GM10266 (cell line): ENCODE results near the gene PTRH2.

ENCODE experiments used
- DNase-seq: peaks from one replicate; pipeline ENCODE4 v3.0.0; 2012; ENCODE audit errors: extremely low spot score
- TF ChIP-seq, protein P1 (sequence below): IDR thresholded peaks from 2 replicates; pipeline ENCODE4 v1.5.1; 2012; ENCODE audit warnings: mild to moderate bottlenecking, low read depth; ENCODE audit not compliant: control insufficient read depth, insufficient read depth; ENCODE audit errors: missing control alignments

PTRH2 gene

DNA sequence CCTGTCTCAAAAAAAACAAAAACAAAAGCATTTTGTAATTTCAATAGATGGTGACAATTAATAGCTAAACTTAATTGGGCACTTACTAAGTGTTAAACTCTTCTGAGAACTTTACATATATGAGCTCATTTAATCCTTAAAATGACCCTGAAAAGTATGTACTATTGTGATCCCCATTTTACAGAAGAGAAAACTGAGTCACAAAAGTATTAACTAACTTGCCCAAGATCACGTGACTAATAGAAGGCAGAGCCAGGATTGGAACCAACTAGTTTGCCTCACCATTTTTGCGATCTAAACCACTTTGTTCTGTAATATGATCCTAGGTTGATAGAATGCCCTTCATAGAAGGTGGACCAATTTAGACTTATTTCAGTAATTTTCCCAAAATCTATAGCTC, 26.5 kb upstream of the PTRH2 start:
- TF ChIP-seq, protein P1, sequence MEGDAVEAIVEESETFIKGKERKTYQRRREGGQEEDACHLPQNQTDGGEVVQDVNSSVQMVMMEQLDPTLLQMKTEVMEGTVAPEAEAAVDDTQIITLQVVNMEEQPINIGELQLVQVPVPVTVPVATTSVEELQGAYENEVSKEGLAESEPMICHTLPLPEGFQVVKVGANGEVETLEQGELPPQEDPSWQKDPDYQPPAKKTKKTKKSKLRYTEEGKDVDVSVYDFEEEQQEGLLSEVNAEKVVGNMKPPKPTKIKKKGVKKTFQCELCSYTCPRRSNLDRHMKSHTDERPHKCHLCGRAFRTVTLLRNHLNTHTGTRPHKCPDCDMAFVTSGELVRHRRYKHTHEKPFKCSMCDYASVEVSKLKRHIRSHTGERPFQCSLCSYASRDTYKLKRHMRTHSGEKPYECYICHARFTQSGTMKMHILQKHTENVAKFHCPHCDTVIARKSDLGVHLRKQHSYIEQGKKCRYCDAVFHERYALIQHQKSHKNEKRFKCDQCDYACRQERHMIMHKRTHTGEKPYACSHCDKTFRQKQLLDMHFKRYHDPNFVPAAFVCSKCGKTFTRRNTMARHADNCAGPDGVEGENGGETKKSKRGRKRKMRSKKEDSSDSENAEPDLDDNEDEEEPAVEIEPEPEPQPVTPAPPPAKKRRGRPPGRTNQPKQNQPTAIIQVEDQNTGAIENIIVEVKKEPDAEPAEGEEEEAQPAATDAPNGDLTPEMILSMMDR, result no peak

DNA sequence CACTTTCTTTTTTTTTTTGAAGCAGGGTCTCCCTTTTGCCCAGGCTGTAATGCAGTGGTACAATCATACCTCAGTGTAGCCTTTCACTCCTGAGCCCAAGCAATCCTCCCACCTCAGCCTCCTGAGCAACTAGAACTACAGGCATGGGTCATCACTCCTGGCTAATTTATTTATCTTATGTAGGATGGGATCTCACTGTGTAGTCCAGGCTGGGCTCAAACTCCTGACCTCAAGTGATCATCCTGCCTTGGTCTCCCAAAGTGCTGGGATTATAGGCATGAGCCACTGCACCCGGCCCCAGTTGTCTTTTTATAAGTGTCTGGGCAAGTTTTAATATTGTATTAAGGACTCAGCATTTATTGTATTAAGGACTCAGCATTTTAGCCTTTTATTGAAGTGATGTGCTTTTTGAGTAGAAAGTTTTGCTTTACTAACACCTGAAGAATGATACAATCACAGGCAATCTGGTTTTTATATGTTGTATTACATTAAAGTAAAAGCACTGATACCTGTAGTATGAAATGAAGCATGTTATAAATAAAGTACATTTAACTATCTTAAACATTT, 23.1 kb upstream of the PTRH2 start:
- TF ChIP-seq, protein P1, result no peak
- no peak for DNase-seq

More for the DNA sequence above, 26.5 kb upstream of the PTRH2 start:
- DNase-seq, result no peak

DNA sequence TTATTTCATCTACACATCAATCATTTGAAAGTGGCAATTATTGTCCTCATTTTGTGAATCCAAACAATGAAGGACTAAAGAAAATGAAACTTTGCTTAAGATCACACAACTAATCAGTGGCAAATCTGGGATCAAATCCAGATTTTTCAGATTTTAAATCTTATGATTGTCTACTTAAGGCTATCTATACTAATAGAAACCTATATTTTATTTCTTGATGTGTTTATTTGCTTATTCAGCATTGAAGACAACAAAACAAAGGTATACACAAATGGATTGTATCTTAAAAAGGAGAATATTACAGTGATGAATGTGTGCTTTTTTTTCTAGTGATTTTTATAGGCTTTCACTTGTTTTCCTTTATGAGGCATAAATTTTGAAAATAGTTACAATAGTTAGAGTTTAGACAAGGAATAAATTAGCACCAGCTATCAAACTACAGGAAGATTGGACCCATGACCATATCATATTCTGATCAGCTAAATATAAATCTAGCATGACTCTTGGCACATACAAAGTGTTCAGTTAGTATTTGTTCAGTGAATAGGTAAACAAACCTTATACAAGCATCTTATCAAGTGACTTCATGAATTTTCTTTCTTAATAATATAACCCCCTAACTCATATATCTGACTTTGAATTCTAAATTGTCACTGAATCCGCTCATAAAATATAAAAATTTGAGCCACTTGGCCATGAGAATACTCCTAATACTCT, 20.7 kb upstream of the PTRH2 start:
- DNase-seq, result no peak
- TF ChIP-seq, protein P1, result no peak

DNA sequence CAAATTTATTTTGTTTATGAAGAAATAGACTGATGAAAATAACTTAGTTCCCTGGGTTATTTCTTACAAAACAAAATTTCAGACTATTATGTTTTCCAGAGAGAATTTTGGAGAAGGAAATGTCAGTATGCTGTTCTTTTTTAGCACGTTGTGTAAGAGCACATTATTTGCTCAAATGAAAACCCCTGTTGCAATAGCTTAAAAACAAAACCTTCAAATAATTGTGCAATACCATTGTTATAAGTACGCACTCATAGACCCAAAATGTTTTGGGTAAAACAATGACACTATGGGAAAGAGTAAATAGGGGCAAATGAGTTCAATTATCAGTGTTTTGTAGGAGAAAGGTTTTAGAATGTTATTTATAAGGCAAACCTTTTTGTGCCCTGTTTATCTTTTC, 18.5 kb upstream of the PTRH2 start:
- no peak for DNase-seq
- TF ChIP-seq, protein P1, result no peak

DNA sequence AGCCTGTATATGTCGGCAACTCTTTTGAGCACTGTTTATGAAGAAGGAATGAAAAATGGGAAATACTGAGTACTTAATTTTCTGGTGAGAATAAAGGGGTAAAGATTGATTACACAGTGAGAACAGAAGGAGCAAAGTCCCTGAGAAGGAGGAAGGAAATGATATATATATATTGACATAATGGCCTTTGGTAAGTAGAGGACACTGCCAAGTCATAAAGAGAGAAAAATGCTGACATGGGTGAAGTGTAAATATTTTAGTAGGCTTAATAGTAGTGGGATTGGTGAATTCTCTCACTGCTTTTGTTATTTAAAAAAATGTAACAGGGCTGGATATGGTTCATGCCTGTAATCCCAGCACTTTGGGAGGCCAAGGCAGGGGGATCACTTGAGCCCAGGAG, 16.4 kb upstream of the PTRH2 start:
- TF ChIP-seq, protein P1, result no peak
- no peak for DNase-seq

DNA sequence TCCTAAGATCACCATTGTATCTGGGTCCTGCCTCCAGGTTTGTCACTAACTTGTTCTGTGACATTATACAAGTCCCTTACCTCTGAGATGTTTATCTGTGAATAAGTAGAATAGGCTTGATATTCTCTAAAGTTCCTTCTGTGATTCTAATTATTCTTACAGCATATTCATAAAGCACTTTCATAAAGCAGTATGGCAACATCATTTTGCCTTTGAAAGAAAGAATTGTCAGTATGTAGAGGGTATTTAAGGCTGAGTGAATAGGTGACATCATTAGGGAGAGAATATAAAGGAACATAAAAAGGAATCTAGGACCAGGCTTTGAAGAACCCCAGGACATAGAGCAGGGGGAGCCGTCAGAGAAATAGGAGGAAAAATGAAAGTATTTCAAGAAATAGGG, 15.8 kb upstream of the PTRH2 start:
- no peak for DNase-seq
- TF ChIP-seq, protein P1, result no peak

DNA sequence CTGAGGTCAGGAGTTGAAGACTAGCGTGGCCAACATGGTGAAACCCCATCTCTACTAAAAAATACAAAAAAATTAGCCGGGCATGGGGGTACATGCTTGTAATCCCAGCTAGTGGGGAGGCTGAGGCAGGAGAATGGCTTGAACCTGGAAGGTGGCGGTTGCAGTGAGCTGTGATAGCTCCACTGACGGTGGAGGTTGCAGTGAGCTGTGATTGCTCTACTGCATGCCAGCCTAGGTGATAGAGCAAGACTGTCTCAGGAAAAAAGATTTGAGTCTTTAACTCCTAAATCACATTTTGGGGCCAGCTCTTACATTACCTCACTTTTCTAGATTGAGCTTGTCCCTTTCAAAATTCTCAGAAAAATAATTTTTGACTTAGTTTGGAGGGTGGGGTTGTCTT, 15.4 kb upstream of the PTRH2 start:
- TF ChIP-seq, protein P1, result no peak
- DNase-seq, result no peak
